ENCODE results near the gene CYP1B1. TPM values are rescaled to one million over a fixed set of nuclear protein-coding genes. Genes with fewer than 3 reads are reported as not detected.
"Not testable (repeated sequence)": the region's sequence is repeated elsewhere in the genome, so short reads cannot be mapped to it uniquely, and the experiment has no call there.

Gene CYP1B1
- total RNA-seq, 1 donor from 2014 or later, result 18.1 TPM

DNA sequence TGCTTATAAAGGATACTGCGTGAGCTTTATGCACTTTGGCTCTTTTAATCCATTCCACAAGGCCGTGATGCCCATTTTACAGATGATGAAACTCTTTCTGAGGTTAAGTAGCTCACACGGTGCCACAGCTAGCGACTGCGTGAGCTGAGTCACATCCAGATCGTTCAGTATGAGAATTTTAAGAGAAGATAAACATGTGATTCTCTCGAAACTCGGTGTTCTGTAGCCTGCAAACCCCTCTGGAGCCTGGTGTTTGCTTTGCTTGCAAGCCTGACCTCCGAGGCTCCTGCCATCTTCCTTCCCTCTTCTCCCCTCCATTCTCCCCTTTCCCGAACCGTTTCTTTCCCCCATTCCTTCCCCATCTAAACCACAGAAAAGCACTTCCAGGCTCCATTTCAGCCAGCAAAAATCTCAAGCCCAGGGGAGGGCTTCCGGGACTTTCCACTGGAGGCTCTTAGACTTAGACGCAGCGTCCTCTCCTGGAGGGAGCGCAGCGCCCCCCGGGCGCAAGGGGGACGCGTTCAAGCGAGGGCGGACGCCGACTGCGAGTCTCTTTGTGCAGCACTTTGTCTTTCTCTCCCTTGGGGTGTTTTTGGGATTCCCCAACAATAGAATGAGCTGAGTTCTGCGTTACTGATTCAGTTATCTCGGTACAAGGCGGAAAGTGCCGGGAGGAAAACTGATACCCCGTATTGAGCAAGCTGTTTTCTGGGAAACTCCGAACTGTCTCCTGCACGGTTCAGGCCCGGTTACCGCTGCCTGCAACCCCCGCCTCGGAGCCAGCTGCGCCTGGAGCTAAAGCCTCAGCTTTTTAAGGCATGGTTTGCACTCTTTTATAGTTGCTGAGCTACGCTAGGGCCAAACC lies 38.0 kb downstream of the CYP1B1 start:
- DNase-seq (ENCODE audit: low read depth), result peak; percentile 67

DNA sequence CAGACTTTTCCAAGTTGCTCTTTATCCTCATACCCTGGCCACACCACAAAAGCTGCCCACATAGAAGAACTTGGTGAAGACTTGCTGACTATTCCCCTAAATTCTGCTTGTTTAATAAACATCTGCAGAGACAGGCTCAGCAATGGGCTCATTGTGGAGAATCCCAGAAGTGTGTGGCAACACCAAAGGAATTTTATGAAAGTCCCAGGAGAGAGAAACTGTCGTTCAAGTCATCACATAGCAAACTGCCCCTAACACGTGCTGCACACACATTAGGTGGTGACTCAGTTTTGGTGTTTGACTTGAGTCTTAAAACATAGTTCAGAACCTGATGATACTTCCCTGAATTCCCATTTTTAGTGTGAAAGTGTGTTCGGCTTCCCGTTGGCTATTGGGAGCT lies 38.6 kb downstream of the CYP1B1 start:
- DNase-seq (ENCODE audit: low read depth), result no peak

DNA sequence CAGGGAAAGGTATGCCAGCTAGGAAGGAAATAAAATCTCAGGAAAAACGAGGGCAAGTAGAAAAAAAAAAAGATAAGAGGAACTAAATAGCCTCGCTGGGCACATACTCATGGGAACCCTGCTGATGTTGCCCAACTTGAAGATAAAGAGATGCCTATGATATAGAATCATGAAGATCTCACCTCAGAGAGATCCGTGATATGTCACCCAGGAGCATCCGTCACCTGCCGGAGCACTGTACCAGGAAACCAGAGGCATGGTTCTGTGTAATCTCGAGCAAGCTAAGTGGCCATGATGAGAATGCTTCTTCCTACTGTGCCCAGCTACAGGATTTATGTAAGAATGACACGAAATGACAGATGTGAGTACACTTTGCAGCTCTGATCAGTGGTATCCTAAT lies 40.0 kb downstream of the CYP1B1 start:
- no peak for DNase-seq (ENCODE audit: low read depth)

DNA sequence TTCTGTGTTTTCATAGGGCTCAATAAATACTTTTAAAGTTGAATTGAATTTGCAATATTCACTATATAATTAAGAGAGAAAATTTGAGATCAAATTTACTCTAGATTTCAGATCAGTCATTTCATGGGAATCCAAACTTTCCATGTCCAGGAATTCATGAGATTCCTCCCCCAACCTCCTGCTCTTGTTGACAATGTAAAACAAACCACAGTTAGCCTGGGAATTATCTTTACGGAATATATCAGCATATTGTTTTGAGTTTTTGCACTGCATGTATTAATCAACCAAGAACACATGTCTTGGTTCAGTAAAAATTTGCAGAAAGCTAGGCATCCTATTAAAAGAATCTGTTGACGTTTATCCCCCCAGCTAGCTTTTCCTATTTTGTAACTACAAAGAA lies 42.3 kb downstream of the CYP1B1 start:
- no peak for DNase-seq (ENCODE audit: low read depth)

DNA sequence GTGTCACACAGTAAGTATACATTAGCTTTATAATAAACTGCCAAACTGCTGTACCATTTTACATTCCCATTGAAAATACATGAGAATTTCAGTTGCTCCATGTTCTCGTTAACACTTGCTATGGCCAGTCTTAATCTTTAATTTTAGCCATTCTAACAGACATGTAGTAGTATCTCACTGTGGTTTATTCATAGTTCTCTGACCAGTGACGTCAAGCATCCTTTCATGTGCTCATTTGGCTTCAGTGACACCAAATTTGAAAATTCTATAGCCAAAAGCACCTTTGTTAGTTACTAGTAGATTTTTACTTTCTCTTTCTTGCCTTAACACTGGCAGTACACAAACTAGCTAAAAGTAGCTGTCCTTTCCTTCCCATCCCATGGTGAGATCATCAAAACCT lies 43.0 kb downstream of the CYP1B1 start:
- no peak for DNase-seq (ENCODE audit: low read depth)

DNA sequence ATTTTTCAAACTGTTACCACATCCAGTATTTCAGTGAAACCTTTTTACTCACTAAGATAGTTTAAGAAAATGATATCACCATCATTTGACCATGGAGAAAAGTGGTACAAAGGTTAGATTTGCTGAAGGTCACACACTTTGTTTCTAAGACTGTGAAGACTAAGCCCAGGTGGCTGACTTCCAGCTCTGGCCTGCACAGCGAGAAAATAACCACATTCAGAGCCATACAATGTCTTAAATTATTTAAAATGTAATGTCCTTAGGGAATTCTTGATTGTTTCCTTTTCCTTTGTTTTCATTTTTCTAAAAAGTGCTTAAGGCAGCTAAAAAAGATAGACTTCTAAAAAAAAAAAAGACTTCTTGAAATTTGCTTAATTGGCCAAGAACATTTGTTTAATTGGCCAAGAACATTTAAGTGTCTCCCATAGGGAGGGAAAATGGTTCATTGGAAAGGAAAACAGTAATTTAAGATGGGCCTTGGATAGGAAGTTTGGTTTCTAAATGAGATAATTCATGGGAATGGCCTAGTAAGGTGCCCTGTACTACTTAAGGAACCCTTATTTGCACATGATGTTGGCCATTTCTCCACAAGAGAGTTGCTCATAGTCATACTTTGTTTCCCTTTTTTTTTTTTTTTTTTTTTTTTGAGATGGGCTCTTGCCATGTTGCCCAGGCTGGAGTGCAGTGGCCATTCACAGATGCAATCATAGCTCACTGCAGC lies 45.2 kb downstream of the CYP1B1 start:
- DNase-seq (ENCODE audit: low read depth), result peak; percentile 34

DNA sequence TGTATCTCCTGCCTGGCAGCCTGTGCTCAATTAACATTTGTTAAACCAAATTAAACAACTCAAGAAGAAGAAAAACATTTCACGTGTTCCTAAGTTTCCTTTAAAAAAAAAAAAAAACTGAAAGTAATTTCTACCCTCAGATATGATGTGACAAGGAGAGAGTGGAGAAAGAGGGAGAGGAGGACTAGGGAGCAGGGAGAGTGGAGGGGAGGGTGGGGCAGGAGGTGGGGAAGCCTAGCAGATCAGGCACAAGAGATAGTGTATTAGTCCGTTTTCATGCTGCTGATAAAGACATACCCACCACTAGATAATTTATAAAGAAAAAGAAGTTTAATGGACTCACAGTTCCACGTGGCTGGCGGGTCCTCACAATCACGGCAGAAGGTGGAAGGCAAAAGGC lies 46.4 kb downstream of the CYP1B1 start:
- DNase-seq (ENCODE audit: low read depth), result no peak

DNA sequence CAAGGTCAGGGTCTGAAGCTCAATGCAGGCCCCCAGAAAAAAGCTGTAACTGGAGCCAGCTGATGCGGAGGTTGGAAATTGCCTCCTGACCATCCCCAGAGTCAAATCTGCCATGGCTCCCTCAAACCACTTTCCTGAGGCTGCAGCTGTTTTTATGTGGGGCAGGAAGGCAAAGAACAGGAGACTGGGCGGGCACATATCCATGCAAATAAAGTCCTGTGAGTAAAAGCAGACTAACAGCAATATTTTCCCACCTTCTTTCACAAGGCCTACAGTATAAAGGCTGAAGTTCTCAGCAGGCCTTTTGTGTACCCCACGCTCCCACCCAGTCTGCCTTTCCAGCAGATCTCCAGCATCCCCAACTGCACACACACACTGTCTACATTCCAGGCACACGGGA lies 47.1 kb downstream of the CYP1B1 start:
- peak; percentile 47 for DNase-seq (ENCODE audit: low read depth)

DNA sequence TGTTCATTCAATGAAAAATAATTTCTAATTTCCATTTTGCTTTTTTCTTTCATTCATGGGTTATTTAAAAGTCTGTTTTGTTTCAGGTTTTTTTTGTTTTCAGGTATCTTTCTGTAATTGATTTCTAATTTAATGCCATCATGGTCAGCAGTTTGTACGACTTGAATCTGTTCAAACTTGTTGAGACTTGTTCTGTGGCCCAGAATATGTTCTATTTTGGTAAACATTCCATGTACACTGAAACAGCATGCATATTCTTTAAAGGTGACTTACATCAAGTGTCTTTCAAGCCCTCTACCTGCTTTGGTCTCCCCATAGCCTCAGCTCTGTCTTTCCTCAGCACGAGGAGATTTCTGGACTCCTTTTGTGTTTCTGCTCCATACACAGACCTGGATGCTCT lies 49.1 kb downstream of the CYP1B1 start:
- DNase-seq (ENCODE audit: low read depth), result no peak

DNA sequence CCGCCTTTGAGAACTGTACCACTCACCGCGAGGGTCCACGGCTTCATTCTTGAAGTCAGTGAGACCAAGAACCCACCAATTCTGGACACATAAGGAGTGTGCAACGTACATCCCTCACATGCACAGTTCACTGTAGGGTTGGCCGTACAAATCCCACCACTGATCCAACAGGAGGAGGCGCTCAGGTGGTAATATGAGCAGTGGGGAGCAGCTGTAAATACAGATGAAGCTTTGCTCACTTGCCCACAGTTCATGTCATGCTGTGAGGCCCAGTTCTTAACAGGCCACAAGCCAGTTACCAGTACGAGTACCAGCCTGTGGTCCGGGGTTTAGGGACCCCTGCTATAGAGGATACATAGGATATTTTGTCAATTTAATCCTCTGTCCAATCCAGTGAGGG lies 54.4 kb downstream of the CYP1B1 start:
- DNase-seq (ENCODE audit: low read depth), result no peak

DNA sequence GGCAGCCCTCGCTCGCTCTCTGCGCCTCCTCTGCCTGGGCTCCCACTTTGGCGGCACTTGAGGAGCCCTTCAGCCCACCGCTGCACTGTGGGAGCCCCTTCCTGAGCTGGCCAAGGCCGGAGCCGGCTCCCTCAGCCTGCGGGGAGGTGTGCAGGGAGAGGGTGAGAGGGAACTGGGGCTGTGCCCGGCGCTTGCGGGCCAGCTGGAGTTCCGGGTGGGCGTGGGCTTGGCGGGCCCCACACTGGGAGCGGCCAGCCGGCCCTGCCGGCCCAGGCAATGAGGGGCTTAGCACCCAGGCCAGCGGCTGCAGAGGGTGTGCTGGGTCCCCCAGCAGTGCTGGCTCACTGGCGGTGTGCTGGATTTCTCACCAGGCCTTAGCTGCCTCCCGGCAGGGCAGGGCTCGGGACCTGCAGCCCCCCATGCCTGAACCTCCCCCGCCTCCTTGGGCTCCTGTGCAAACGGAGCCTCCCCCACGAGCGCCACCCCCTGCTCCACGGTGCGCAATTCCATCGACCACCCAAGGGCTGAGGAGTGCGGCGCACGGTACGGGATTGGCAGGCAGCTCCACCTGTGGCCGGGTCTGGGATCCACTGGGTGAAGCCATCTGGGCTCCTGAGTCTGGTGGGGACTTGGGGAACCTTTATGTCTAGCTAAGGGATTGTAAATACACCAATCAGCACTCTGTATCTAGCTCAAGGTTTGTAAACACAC lies 55.4 kb downstream of the CYP1B1 start:
- not testable (repeated sequence) for DNase-seq (ENCODE audit: low read depth)

DNA sequence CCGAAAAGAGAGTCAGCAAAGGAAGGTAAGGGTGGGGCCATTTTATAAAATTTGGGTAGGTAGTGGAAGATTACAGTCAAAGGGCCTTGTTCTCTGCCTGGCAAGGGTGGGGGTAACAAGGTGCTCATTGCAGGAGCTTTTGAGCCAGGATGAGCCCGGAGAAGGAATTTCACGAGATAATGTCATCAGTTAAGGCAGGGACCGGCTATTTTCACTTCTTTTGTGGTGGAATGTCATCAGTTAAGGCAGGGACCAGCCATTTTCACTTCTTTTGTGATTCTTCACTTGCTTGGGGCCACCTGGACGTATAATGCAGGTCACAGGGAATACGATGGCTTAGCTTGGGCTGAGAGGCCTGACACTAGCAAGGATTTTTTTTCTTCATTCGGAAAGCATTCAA lies 58.1 kb downstream of the CYP1B1 start:
- DNase-seq (ENCODE audit: low read depth), result no peak

Other genes starting within 250 kb of the CYP1B1 start
- 23.2 and 26.3 TPM in 2 replicates for gene RMDN2, start 150.9 kb downstream of the CYP1B1 start, total RNA-seq

All from myocyte (in vitro differentiated cells).